Keratinocyte (primary cell): Measurements from ENCODE around the gene PROM1. TPM values are rescaled to one million over a fixed set of nuclear protein-coding genes. Genes with fewer than 3 reads are reported as not detected.

ENCODE experiments used
- DNase-seq: peaks from one replicate; pipeline ENCODE4 v3.0.0-alpha.2; 2011; ENCODE audit warnings: low read depth, missing footprints, low spot score
- FAIRE-seq: peaks from 2 replicates; lab custom pipeline; 2011; peaks lifted over from hg19 to GRCh38; lab: Jason Lieb, UNC
- H2AFZ ChIP-seq: 2 replicates; pipeline ENCODE4 v1.6.0; 2012; ENCODE audit warnings: low read length, control low read depth, inconsistent platforms; ENCODE audit not compliant: control insufficient read depth
- H3K27ac ChIP-seq: 2 replicates; pipeline ENCODE4 v1.5.1; 2011; ENCODE audit warnings: low read length; ENCODE audit not compliant: control insufficient read depth, insufficient read depth
- H3K27me3 ChIP-seq: 3 replicates; pipeline ENCODE4 v1.6.0; 2011; ENCODE audit warnings: low read length; ENCODE audit not compliant: control insufficient read depth, insufficient read depth; ENCODE audit errors: extremely low read depth
- H3K36me3 ChIP-seq, 2 experiments: 2 replicates in 1 of 2; 3 replicates in 1 of 2; pipeline ENCODE4 v1.5.1; 2011; ENCODE audit warnings: low read length in 2 of 2, mild to moderate bottlenecking in 1 of 2; ENCODE audit not compliant: control insufficient read depth in 2 of 2, insufficient read depth in 2 of 2; ENCODE audit errors: extremely low read depth in 1 of 2
- H3K4me1 ChIP-seq: 3 replicates; pipeline ENCODE4 v1.5.1; 2011; ENCODE audit warnings: low read length; ENCODE audit not compliant: control insufficient read depth, insufficient read depth; ENCODE audit errors: extremely low read depth
- H3K4me2 ChIP-seq: 3 replicates; pipeline ENCODE4 v1.6.0; 2011; ENCODE audit warnings: low read depth, low read length; ENCODE audit not compliant: control insufficient read depth, insufficient read depth; ENCODE audit errors: extremely low read depth
- H3K4me3 ChIP-seq, 3 experiments: fragments of 200-600 bp in 1 of 3; sonication (generic) in 1 of 3; 2 replicates in 2 of 3; 3 replicates in 1 of 3; pipeline ENCODE4 v1.5.1; 2011 to 2016; ENCODE audit warnings: low read length in 3 of 3, mild to moderate bottlenecking in 3 of 3, control low read depth in 2 of 3, inconsistent platforms in 1 of 3, low read depth in 1 of 3, mixed read lengths in 1 of 3, mixed run types in 1 of 3, moderate library complexity in 1 of 3; ENCODE audit not compliant: control insufficient read depth in 2 of 3, insufficient read depth in 2 of 3; ENCODE audit errors: extremely low read depth in 1 of 3
- H3K79me2 ChIP-seq: 2 replicates; pipeline ENCODE4 v1.6.0; 2012; ENCODE audit warnings: low read length; ENCODE audit not compliant: control insufficient read depth, insufficient read depth
- H3K9ac ChIP-seq: 3 replicates; pipeline ENCODE4 v1.6.0; 2011; ENCODE audit warnings: low read length; ENCODE audit not compliant: control insufficient read depth, insufficient read depth; ENCODE audit errors: extremely low read depth
- H3K9me1 ChIP-seq: 3 replicates; pipeline ENCODE4 v1.6.0; 2011; ENCODE audit warnings: low read length; ENCODE audit not compliant: control insufficient read depth, insufficient read depth; ENCODE audit errors: extremely low read depth
- H3K9me3 ChIP-seq: 2 replicates; pipeline ENCODE4 v1.5.1; 2012; ENCODE audit warnings: low read depth, low read length; ENCODE audit not compliant: control insufficient read depth
- H4K20me1 ChIP-seq: 3 replicates; pipeline ENCODE4 v1.6.0; 2011; ENCODE audit warnings: low read length; ENCODE audit not compliant: control insufficient read depth, insufficient read depth; ENCODE audit errors: extremely low read depth
- EZH2 ChIP-seq: IDR thresholded peaks from one replicate; pipeline ENCODE4 v1.6.1; 2012; ENCODE audit warnings: inconsistent platforms, mild to moderate bottlenecking, low read length, moderate library complexity
- dilution Hi-C: fragments of 300-500 bp; cut with MboI; formaldehyde crosslinking; loops from one replicate; pipeline ENCODE4 v1.7.0; 2020; ENCODE audit warnings: low sequenced_read_pairs; ENCODE audit not compliant: extremely low pct_ligation_motif_present
- polyA plus RNA-seq, 5 experiments: library from polyadenylated mRNA; depleted of rRNA in 3 of 5; stranded (reverse) in 3 of 5; stranded (forward) in 1 of 5; unstranded in 1 of 5; fragments of >200 nt; gene quantifications; 1 replicate in 1 of 5; 2 replicates in 3 of 5; 3 replicates in 1 of 5; pipeline versions ENCODE4 v1.2.1 to v1.2.3, GENCODE V29; 2011 to 2012; ENCODE audit warnings: missing spikeins in 2 of 5, low read depth in 1 of 5, low replicate concordance in 1 of 5
- TF ChIP-seq, protein P1 (sequence below), 3 experiments: IDR thresholded peaks in 1 of 3; conservative IDR thresholded peaks in 1 of 3; optimal IDR thresholded peaks in 1 of 3; 2 replicates in 2 of 3; 3 replicates in 1 of 3; pipeline versions ENCODE3 to v1.5.1; 2011; ENCODE audit warnings: low read length in 3 of 3, mild to moderate bottlenecking in 3 of 3, moderate library complexity in 2 of 3, control low read depth in 1 of 3, inconsistent platforms in 1 of 3; ENCODE audit not compliant: insufficient read depth in 2 of 3; ENCODE audit errors: extremely low read depth in 1 of 3

PROM1 gene
- polyA plus RNA-seq, 1 donor (not counting 4 experiments of a cell fraction or from before 2014, with no cell fraction given), result not detected

DNA sequence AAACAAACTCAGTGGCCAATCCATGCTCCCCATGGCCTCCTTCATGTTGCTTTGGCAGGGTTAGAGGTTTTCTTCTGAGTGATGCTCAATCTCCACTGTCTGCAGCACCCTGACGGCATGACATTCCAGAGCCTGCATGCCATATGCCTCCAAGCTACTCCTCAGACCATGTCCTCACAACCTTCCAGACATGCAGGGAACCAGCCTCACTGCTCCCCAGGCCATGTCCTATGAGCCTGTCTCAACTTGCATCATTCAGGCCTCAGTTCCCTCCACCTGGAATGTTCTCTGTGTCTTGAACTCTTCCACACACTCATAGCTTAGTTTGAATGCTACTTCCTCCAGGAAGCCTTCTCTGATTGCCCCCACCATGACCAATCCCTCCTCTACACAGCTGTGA lies 18.8 kb downstream of the PROM1 start:
- no peak for FAIRE-seq
- Histone ChIP-seq H2AFZ (no peak overlapping the region), H3K9ac (no peak overlapping the region)

DNA sequence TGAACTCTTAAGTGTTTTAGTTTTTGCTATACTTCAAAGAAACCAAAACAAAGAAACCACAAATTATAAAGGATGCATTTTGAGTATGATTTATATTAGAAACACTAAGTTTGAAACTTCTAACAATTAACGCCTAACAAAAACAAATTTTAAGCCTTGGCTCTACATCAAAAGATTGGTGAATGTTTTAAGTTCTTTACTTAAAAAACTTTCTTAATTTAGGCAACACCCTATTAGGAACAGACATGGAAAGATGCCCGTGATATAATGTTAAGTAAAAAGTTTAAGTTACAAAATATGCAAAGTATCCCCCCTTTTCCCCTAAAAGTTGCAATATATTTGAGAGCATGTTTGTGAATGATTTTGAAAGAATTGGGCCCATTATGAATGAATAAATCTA lies 21.2 kb downstream of the PROM1 start:
- H3K9me3 ChIP-seq, result no peaks in the 10 kb centered on the region
- DNase-seq, result no peak
- H3K4me2 ChIP-seq, result no peak overlapping the region
- no peak for FAIRE-seq
- H3K27ac ChIP-seq, result no peak overlapping the region
- dilution Hi-C loops, result no loop called here
- H3K4me1 ChIP-seq, result no peaks in the 10 kb centered on the region
- H4K20me1 ChIP-seq, result no peaks in the 10 kb centered on the region
- H3K79me2 ChIP-seq, result no peaks in the 10 kb centered on the region
- no peak for TF ChIP-seq EZH2
- TF ChIP-seq, protein P1, sequence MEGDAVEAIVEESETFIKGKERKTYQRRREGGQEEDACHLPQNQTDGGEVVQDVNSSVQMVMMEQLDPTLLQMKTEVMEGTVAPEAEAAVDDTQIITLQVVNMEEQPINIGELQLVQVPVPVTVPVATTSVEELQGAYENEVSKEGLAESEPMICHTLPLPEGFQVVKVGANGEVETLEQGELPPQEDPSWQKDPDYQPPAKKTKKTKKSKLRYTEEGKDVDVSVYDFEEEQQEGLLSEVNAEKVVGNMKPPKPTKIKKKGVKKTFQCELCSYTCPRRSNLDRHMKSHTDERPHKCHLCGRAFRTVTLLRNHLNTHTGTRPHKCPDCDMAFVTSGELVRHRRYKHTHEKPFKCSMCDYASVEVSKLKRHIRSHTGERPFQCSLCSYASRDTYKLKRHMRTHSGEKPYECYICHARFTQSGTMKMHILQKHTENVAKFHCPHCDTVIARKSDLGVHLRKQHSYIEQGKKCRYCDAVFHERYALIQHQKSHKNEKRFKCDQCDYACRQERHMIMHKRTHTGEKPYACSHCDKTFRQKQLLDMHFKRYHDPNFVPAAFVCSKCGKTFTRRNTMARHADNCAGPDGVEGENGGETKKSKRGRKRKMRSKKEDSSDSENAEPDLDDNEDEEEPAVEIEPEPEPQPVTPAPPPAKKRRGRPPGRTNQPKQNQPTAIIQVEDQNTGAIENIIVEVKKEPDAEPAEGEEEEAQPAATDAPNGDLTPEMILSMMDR (optimal IDR thresholded peaks at IDR 0.05 in 1 of 3, IDR thresholded peaks at IDR 0.05 in 1 of 3, conservative IDR thresholded peaks at IDR 0.05 in 1 of 3; ENCODE audit: extremely low read depth in 1 of 3, insufficient read depth in 2 of 3, low read length in 3 of 3), result no peak
- H3K4me3 ChIP-seq, result no peak overlapping the region
- no peak overlapping the region for H2AFZ ChIP-seq
- no peaks in the 10 kb centered on the region for H3K9me1 ChIP-seq
- no peak overlapping the region for H3K9ac ChIP-seq
- no peaks in the 10 kb centered on the region for H3K27me3 ChIP-seq
- H3K36me3 ChIP-seq, result no peaks in the 10 kb centered on the region

More for the DNA sequence above, 18.8 kb downstream of the PROM1 start:
- Histone ChIP-seq H3K27ac (no peak overlapping the region), H3K79me2 (no peaks in the 10 kb centered on the region), H3K4me2 (no peak overlapping the region), H3K9me3 (no peaks in the 10 kb centered on the region), H3K27me3 (no peaks in the 10 kb centered on the region), H3K36me3 (no peaks in the 10 kb centered on the region), H3K4me3 (no peak overlapping the region), H3K9me1 (no peaks in the 10 kb centered on the region), H3K4me1 (no peaks in the 10 kb centered on the region), H4K20me1 (no peaks in the 10 kb centered on the region)
- dilution Hi-C loops, result no loop called here
- DNase-seq, result no peak
- no peak for TF ChIP-seq EZH2
- TF ChIP-seq, protein P1 (optimal IDR thresholded peaks at IDR 0.05 in 1 of 3, IDR thresholded peaks at IDR 0.05 in 1 of 3, conservative IDR thresholded peaks at IDR 0.05 in 1 of 3; ENCODE audit: extremely low read depth in 1 of 3, insufficient read depth in 2 of 3, low read length in 3 of 3), result no peak
